H9 (cell line): ENCODE data around the gene FAM170B. TPM values are rescaled to one million over a fixed set of nuclear protein-coding genes. Genes with fewer than 3 reads are reported as not detected.

Experiments
- DNase-seq: peaks from one replicate; pipeline ENCODE4 v3.0.0-alpha.2; 2017
- H2AFZ ChIP-seq: one replicate; pipeline ENCODE4 v1.6.1; 2013; ENCODE audit warnings: mild to moderate bottlenecking, low read length, control low read depth, moderate library complexity
- H2AK5ac ChIP-seq: 2 replicates; pipeline ENCODE4 v1.6.1; 2013; ENCODE audit warnings: low read length, control low read depth, mixed read lengths; ENCODE audit not compliant: insufficient read length
- H2BK120ac ChIP-seq: one replicate; pipeline ENCODE4 v1.6.1; 2013; ENCODE audit warnings: low read depth, mild to moderate bottlenecking, low read length, control low read depth, inconsistent platforms; ENCODE audit not compliant: poor library complexity, severe bottlenecking
- H2BK12ac ChIP-seq: 2 replicates; pipeline ENCODE4 v1.6.1; 2013; ENCODE audit warnings: low read length, control low read depth, mixed read lengths, low read depth; ENCODE audit not compliant: insufficient read length
- H2BK15ac ChIP-seq: 2 replicates; pipeline ENCODE4 v1.6.1; 2013; ENCODE audit warnings: low read depth, low read length, control low read depth
- H2BK20ac ChIP-seq: one replicate; pipeline ENCODE4 v1.6.1; 2013; ENCODE audit warnings: low read depth, mild to moderate bottlenecking, low read length, control low read depth, inconsistent platforms; ENCODE audit not compliant: poor library complexity, severe bottlenecking
- H2BK5ac ChIP-seq: 2 replicates; pipeline ENCODE4 v1.6.1; 2013; ENCODE audit warnings: low read length, control low read depth, mixed read lengths; ENCODE audit not compliant: insufficient read length
- H3K14ac ChIP-seq: 2 replicates; pipeline ENCODE4 v1.6.1; 2013; ENCODE audit warnings: low read length, control low read depth; ENCODE audit not compliant: insufficient read depth
- H3K18ac ChIP-seq: 2 replicates; pipeline ENCODE4 v1.6.1; 2013; ENCODE audit warnings: low read depth, mild to moderate bottlenecking, mixed read lengths, low read length, control low read depth; ENCODE audit not compliant: insufficient read length
- H3K23ac ChIP-seq: 2 replicates; pipeline ENCODE4 v1.6.1; 2013; ENCODE audit warnings: low read length, control low read depth, mixed read lengths, low read depth; ENCODE audit not compliant: insufficient read length
- H3K23me2 ChIP-seq: 2 replicates; pipeline ENCODE4 v1.6.1; 2013; ENCODE audit warnings: low read depth, mild to moderate bottlenecking, mixed read lengths, low read length, control low read depth; ENCODE audit not compliant: insufficient read length, poor library complexity, severe bottlenecking
- H3K27ac ChIP-seq: 2 replicates; pipeline ENCODE4 v1.5.1; 2013; ENCODE audit warnings: low read length, control low read depth, mixed read lengths, low read depth; ENCODE audit not compliant: insufficient read length
- H3K27me3 ChIP-seq: 2 replicates; pipeline ENCODE4 v1.6.1; 2013; ENCODE audit warnings: low read length, control low read depth, inconsistent platforms; ENCODE audit not compliant: insufficient read depth
- H3K4ac ChIP-seq: 2 replicates; pipeline ENCODE4 v1.6.1; 2013; ENCODE audit warnings: low read depth, mild to moderate bottlenecking, control low read depth, inconsistent platforms, low read length, moderate library complexity
- H3K4me1 ChIP-seq: 2 replicates; pipeline ENCODE4 v1.6.1; 2013; ENCODE audit warnings: low read length, control low read depth, inconsistent platforms; ENCODE audit not compliant: insufficient read depth
- H3K4me2 ChIP-seq: 2 replicates; pipeline ENCODE4 v1.6.1; 2013; ENCODE audit warnings: low read length, control low read depth, mixed read lengths; ENCODE audit not compliant: insufficient read length, insufficient read depth
- H3K56ac ChIP-seq: 2 replicates; pipeline ENCODE4 v1.6.1; 2013; ENCODE audit warnings: low read depth, mild to moderate bottlenecking, mixed read lengths, low read length, control low read depth; ENCODE audit not compliant: insufficient read length
- H3K79me1 ChIP-seq: 2 replicates; pipeline ENCODE4 v1.6.1; 2013; ENCODE audit warnings: low read depth, mild to moderate bottlenecking, moderate library complexity, low read length, control low read depth, inconsistent platforms; ENCODE audit not compliant: insufficient read depth, poor library complexity, severe bottlenecking
- H3K79me2 ChIP-seq: 2 replicates; pipeline ENCODE4 v1.6.1; 2013; ENCODE audit warnings: low read length, control low read depth, inconsistent platforms; ENCODE audit not compliant: insufficient read depth
- H3K9ac ChIP-seq: 2 replicates; pipeline ENCODE4 v1.6.1; 2013; ENCODE audit warnings: low read length, control low read depth, mixed read lengths; ENCODE audit not compliant: insufficient read length; ENCODE audit errors: extremely low read depth
- H3K9me3 ChIP-seq: one replicate; pipeline ENCODE4 v1.6.1; 2013; ENCODE audit warnings: low read depth, low read length, inconsistent platforms; ENCODE audit not compliant: control insufficient read depth
- H3T11ph ChIP-seq: one replicate; pipeline ENCODE4 v1.6.1; 2013; ENCODE audit warnings: mild to moderate bottlenecking, low read length, control low read depth, inconsistent platforms
- H4K20me1 ChIP-seq: one replicate; pipeline ENCODE4 v1.6.1; 2013; ENCODE audit not compliant: control insufficient read depth, insufficient read length, insufficient read depth
- H4K5ac ChIP-seq: 2 replicates; pipeline ENCODE4 v1.6.1; 2013; ENCODE audit warnings: low read depth, mild to moderate bottlenecking, mixed read lengths, low read length, control low read depth; ENCODE audit not compliant: insufficient read length
- H4K8ac ChIP-seq: replicated peaks from 2 replicates; pipeline ENCODE4 v1.6.1; 2013; ENCODE audit warnings: low read length, control low read depth, mixed read lengths, low read depth; ENCODE audit not compliant: insufficient read length
- H4K91ac ChIP-seq: 2 replicates; pipeline ENCODE4 v1.6.1; 2013; ENCODE audit warnings: low read depth, mild to moderate bottlenecking, moderate library complexity, mixed read lengths, low read length, control low read depth; ENCODE audit not compliant: insufficient read length
- H3K27ac Mint-ChIP-seq, 3 experiments: 2 replicates in 2 of 3; 3 replicates in 1 of 3; pipeline ENCODE4 v1.8.0; 2020 to 2021; ENCODE audit warnings: mixed read lengths in 3 of 3, mild to moderate bottlenecking in 1 of 3, moderate library complexity in 1 of 3
- H3K27me3 Mint-ChIP-seq: 2 replicates; pipeline ENCODE4 v1.8.0; 2021; ENCODE audit warnings: low read depth, mild to moderate bottlenecking, moderate library complexity, mixed read lengths
- H3K36me3 Mint-ChIP-seq, 3 experiments: 2 replicates in 2 of 3; 3 replicates in 1 of 3; pipeline ENCODE4 v1.8.0; 2020 to 2021; ENCODE audit warnings: low read depth in 3 of 3, mixed read lengths in 3 of 3; ENCODE audit not compliant: insufficient read depth in 1 of 3
- H3K4me1 Mint-ChIP-seq, 2 experiments: 2 replicates each; pipeline ENCODE4 v1.8.0; 2020; ENCODE audit warnings: mixed read lengths in 2 of 2
- H3K4me3 Mint-ChIP-seq, 2 experiments: 2 replicates in 1 of 2; 3 replicates in 1 of 2; pipeline ENCODE4 v1.8.0; 2020 to 2021; ENCODE audit warnings: mild to moderate bottlenecking in 2 of 2, mixed read lengths in 2 of 2, moderate library complexity in 1 of 2
- H3K9me3 Mint-ChIP-seq, 2 experiments: 2 replicates in 1 of 2; 3 replicates in 1 of 2; pipeline ENCODE4 v1.8.0; 2020; ENCODE audit warnings: mild to moderate bottlenecking in 2 of 2, mixed read lengths in 2 of 2, moderate library complexity in 1 of 2
- CTCF ChIP-seq: fragments of 200-600 bp; sonication (generic); conservative IDR thresholded peaks from 3 replicates; pipeline ENCODE4 v1.8.0; 2021; ENCODE audit warnings: antibody characterized with exemption, mild to moderate bottlenecking
- WGBS: extraction: QIAGEN DNeasy Blood & Tissue Kit; methylation state at CpG from one replicate; pipeline ENCODE4 v1.1.7; 2013; ENCODE audit warnings: missing lambda C conversion rate, low lambda C conversion rate, mixed read lengths; ENCODE audit not compliant: insufficient read length; ENCODE audit errors: extremely low coverage; 5-methylcytosine and 5-hydroxymethylcytosine counted together
- total RNA-seq: library from RNA; stranded (reverse); gene quantifications from 2 replicates; pipeline ENCODE4 v1.2.1, GENCODE V29; 2021

FAM170B gene
- total RNA-seq, 1 experiment from 2014 or later: not detected

- H2BK20ac ChIP-seq: no peak overlapping the region
- H3K18ac ChIP-seq: peak overlapping the region; percentile 12
- no peak overlapping the region for H3K56ac ChIP-seq
- H3K23me2 ChIP-seq: no peaks in the 10 kb centered on the region
- H3K4me1 ChIP-seq: peaks cover 1% of the 10 kb centered on the region; the same call in 1 of the 2 replicates
- no peaks in the 10 kb centered on the region for H3K79me2 ChIP-seq
- Mint-ChIP-seq H3K27me3 (peaks cover 2% of the 10 kb centered on the region; the same call in 1 of the 2 replicates), H3K4me3 (no peak overlapping the region), H3K9me3 (peaks cover 0 to 2% of the 10 kb centered on the region in 2 experiments; a peak in 2 of 5 replicates), H3K36me3 (no peaks in the 10 kb centered on the region; a peak in 1 of 7 replicates), H3K27ac (peak overlapping the region in 1 of 3 experiments; percentile 35; a peak in 1 of 7 replicates), H3K4me1 (peaks cover 30 to 36% of the 10 kb centered on the region in 2 experiments)
- no peak overlapping the region for H2BK12ac ChIP-seq
- H3K79me1 ChIP-seq: no peaks in the 10 kb centered on the region
- H3K27ac ChIP-seq: no peak overlapping the region
- no peak overlapping the region for H2BK15ac ChIP-seq
- no peak overlapping the region for H4K91ac ChIP-seq
- no peak for DNase-seq
- H3K14ac ChIP-seq: no peak overlapping the region
- H4K5ac ChIP-seq: no peak overlapping the region
- no peak overlapping the region for H3K23ac ChIP-seq
- H3K9me3 ChIP-seq: no peaks in the 10 kb centered on the region
- no peaks in the 10 kb centered on the region for H3K27me3 ChIP-seq
- H3K9ac ChIP-seq: no peak overlapping the region
- H2AFZ ChIP-seq: no peak overlapping the region
- H2BK5ac ChIP-seq: no peak overlapping the region
- no CpG with 5 or more reads among the region's 8 CpGs for WGBS
- no peaks in the 10 kb centered on the region for H4K20me1 ChIP-seq
- no peak overlapping the region for H4K8ac ChIP-seq
- TF ChIP-seq CTCF: no peak
- no peak overlapping the region for H2BK120ac ChIP-seq
- no peak overlapping the region for H3K4me2 ChIP-seq
- no peak overlapping the region for H2AK5ac ChIP-seq
- no peak overlapping the region for H3T11ph ChIP-seq
- no peak overlapping the region for H3K4ac ChIP-seq
These were observed 5.4 kb upstream of the FAM170B start for GRCh38 chr10:49139028-49139845.
